SH-SY5Y (cell line): ENCODE data around the gene PHLDA2.

Experiments
- GATA2 ChIP-seq: IDR thresholded peaks from 2 replicates; pipeline ENCODE4 v1.6.1; 2011; ENCODE audit warnings: mild to moderate bottlenecking, low read depth, low read length
- GATA3 ChIP-seq: IDR thresholded peaks from 2 replicates; pipeline ENCODE4 v1.6.1; 2011; ENCODE audit warnings: low read depth, mild to moderate bottlenecking, low read length, moderate library complexity

GRCh38 chr11:2896047-2896446 lies 33.2 kb downstream of the PHLDA2 start:
- no peak for TF ChIP-seq GATA3
- TF ChIP-seq GATA2: no peak
